ENCODE data around the gene KRTAP13-2.
A peak's percentile ranks its signal among the peaks of the same experiment; 100 is the strongest.

KRTAP13-2 gene
- long read RNA-seq, result 0 reads

- DNase-seq (ENCODE audit: low read depth in 1 of 2, low spot score in 1 of 2), result no peak
- no peaks in the 10 kb centered on the region for H3K27me3 ChIP-seq (ENCODE audit: insufficient read depth, poor library complexity, severe bottlenecking)
- no peak within 1 kb of the TSS for H3K4me3 ChIP-seq (replicated peaks; ENCODE audit: insufficient read depth, low read length)
- no peak within 1 kb of the TSS for H3K27ac ChIP-seq (replicated peaks)
- TF ChIP-seq SPI1 (IDR thresholded peaks at IDR 0.05; ENCODE audit: borderline replicate concordance, low read depth) (no peak), CTCF (IDR thresholded peaks at IDR 0.05; ENCODE audit: insufficient read depth, low read length) (no peak)
Measured at GRCh38 chr21:30372139-30372770, at the start of gene KRTAP13-2. KRTAP13-2 (minus strand) TSS chr21:30372271; CDS start chr21:30372213, 58 bp downstream.

GRCh38 chr21:30415993-30416392 lies 43.9 kb upstream of the KRTAP13-2 start:
- no peaks in the 10 kb centered on the region for H3K27me3 ChIP-seq (ENCODE audit: insufficient read depth, poor library complexity, severe bottlenecking)
- H3K27ac ChIP-seq (replicated peaks), result no peak overlapping the region
- TF ChIP-seq POLR2AphosphoS5 (IDR thresholded peaks at IDR 0.05; ENCODE audit: low read depth) (no peak), CTCF (IDR thresholded peaks at IDR 0.05; ENCODE audit: insufficient read depth, low read length) (no peak), SPI1 (IDR thresholded peaks at IDR 0.05; ENCODE audit: borderline replicate concordance, low read depth) (no peak), GABPA (IDR thresholded peaks at IDR 0.05; ENCODE audit: low read depth) (no peak), REST (IDR thresholded peaks at IDR 0.05; ENCODE audit: insufficient replicate concordance, low read depth) (no peak)
- DNase-seq (ENCODE audit: low read depth in 1 of 2, low spot score in 1 of 2), result no peak
- no peak overlapping the region for H3K4me3 ChIP-seq (replicated peaks; ENCODE audit: insufficient read depth, low read length)

GRCh38 chr21:30408782-30409494 lies 36.9 kb upstream of the KRTAP13-2 start:
- TF ChIP-seq CTCF (IDR thresholded peaks at IDR 0.05; ENCODE audit: insufficient read depth, low read length), result peak; percentile 44
- no peak for TF ChIP-seq SPI1 (IDR thresholded peaks at IDR 0.05; ENCODE audit: borderline replicate concordance, low read depth)
- Histone ChIP-seq H3K4me3 (replicated peaks; ENCODE audit: insufficient read depth, low read length) (no peak overlapping the region), H3K27me3 (ENCODE audit: insufficient read depth, poor library complexity, severe bottlenecking) (no peaks in the 10 kb centered on the region), H3K27ac (replicated peaks) (no peak overlapping the region)
- peak; percentile 15 to 60 for DNase-seq (ENCODE audit: low read depth in 1 of 2, low spot score in 1 of 2)

GRCh38 chr21:30395731-30396130 lies 23.7 kb upstream of the KRTAP13-2 start, which contains the start of gene KRTAP13-1:
KRTAP13-1 (plus strand) TSS chr21:30396031; CDS start chr21:30396087, 56 bp downstream.
- DNase-seq (ENCODE audit: low read depth in 1 of 2, low spot score in 1 of 2), result no peak
- no peak within 1 kb of the TSS for H3K4me3 ChIP-seq (replicated peaks; ENCODE audit: insufficient read depth, low read length)
- H3K27ac ChIP-seq (replicated peaks), result no peak within 1 kb of the TSS
- TF ChIP-seq CTCF (IDR thresholded peaks at IDR 0.05; ENCODE audit: insufficient read depth, low read length) (no peak), REST (IDR thresholded peaks at IDR 0.05; ENCODE audit: insufficient replicate concordance, low read depth) (no peak), SPI1 (IDR thresholded peaks at IDR 0.05; ENCODE audit: borderline replicate concordance, low read depth) (no peak)
- H3K27me3 ChIP-seq (ENCODE audit: insufficient read depth, poor library complexity, severe bottlenecking), result no peaks in the 10 kb centered on the region

Data from HL-60 (cell line).